NCI-H748 (cell line): ENCODE data around the gene LTBP3.
"Not testable (repeated sequence)": the region's sequence is repeated elsewhere in the genome, so short reads cannot be mapped to it uniquely, and the experiment has no call there.

ENCODE experiments used
- DNase-seq: peaks from one replicate; lab custom pipeline; 2025; ENCODE audit not compliant: unreplicated experiment; lab: John Stamatoyannopoulos, UW

The LTBP3 gene

DNA sequence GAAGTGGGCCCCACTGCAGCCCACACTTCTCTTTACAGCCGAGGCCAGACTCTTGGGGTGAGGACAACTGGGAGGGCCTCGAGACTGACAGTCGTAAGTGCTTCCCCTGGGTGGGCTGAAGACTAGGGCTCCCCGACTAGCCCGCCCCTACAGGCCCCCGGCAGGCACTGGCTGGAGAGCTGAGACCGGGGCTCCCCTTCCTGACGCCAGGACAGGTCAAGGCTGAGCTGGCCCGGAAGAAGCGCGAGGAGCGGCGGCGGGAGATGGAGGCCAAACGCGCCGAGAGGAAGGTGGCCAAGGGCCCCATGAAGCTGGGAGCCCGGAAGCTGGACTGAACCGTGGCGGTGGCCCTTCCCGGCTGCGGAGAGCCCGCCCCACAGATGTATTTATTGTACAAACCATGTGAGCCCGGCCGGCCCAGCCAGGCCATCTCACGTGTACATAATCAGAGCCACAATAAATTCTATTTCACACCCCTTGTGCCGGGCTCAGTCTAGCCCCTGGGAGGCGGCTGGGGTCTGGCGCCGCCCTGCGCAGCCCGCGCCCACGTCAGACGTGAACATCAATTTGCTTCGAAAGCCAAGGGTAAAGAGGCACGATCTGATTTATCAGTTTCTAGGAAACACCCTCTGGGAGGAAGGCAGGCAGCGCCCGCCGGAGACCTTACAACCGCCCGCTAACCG lies 19.8 kb downstream of the LTBP3 start:
- DNase-seq: no peak

DNA sequence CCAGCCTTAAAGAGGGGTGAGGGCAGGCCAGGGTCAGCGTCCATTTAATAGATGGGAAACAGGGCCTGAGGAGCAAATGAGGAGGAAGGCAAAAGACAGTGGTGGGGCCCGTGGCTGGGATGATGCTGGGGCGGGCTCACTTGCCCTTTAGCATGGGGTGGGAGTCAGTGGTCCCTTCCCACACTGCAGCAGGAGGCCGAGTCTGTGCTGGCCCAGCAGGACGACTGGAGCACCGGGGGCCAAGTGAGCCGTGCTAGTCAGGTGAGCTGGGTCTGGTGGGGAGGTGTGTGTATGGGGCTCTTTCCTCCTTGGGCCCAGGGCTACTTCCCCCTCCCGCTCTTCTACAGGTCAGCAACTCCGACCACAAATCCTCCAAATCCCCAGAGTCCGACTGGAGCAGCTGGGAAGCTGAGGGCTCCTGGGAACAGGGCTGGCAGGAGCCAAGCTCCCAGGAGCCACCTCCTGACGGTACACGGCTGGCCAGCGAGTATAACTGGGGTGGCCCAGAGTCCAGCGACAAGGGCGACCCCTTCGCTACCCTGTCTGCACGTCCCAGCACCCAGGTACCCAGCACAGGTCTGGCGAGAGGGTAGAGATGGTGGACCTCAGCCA lies 20.4 kb downstream of the LTBP3 start:
- no peak for DNase-seq

GRCh38 chr11:65537296-65537597 lies 20.9 kb downstream of the LTBP3 start:
- no peak for DNase-seq

DNA sequence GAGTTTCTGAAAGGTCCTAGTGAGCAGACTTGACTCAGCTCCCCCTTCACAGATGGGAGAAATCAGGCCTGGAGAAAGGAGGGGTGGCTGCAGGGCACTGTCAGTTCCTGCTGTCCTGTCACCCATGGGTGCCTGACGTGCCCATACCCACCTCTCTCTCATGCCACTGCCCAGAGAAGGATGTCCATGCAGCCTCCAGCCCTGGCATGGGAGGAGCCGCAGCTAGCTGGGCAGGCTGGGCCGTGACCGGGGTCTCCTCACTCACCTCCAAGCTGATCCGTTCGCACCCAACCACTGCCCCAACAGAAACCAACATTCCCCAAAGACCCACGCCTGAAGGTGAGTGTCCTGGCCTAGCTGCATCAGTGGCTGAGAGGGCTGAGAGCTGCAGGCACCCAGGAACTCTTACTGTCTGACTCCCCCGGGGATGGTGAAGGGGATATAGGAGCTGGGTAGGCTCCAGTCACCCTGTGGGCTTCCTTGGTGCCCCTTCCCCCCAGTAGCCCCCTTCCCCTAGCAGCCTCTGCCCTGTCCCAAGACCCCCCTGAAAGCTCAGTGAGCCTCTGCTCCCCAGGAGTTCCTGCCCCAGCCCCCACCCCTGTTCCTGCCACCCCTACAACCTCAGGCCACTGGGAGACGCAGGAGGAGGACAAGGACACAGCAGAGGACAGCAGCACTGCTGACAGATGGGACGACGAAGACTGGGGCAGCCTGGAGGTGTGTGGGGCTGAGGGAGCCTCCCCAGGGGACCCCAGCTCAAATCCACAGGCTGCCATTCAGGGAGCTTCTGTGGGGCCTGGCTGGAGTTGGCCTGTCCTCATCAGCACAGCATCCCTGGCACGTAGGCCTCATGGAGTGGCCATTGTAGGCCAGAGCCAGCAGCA lies 21.5 kb downstream of the LTBP3 start:
- DNase-seq: no peak

DNA sequence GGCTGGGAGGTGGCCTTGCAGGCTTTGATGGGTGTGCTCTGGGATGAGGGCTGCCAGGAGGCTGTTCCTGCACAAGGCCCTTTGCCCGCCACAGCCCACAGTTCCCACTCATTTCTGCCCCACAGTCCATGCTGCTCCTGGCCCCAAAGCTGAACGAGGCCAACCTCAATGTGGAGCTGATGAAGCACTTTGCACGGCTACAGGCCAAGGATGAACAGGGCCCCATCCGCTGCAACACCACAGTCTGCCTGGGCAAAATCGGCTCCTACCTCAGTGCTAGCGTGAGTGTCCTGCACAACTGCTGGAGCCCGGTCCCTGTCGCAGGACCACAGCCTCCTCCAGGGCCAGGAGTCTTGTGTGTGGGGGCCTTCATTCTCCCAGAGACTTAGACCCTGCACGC lies 23.1 kb downstream of the LTBP3 start:
- DNase-seq: no peak

- DNase-seq: no peak
Observed at GRCh38 chr11:65532388-65533064, 25.6 kb downstream of the LTBP3 start.

DNA sequence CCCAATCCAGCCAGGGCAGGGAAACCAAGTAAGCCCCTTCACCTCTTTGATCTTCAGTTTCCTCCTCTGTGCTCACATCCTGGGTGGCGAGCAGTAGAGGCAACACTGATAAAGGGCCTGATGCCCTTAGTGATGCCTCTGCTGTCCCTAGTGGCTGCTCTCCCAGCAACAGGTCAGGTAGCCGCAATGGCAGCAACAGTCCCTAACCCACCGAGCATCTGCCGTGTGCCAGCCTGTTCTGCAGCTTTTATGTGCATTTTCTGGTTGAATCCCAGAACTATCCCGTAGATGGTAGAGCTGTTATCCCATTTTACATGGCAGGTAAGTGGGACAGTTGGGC lies 28.0 kb downstream of the LTBP3 start:
- no peak for DNase-seq

GRCh38 chr11:65529475-65530156 lies 28.5 kb downstream of the LTBP3 start:
- no peak for DNase-seq

- no peak for DNase-seq
Observed at GRCh38 chr11:65528819-65529350, 29.3 kb downstream of the LTBP3 start.

DNA sequence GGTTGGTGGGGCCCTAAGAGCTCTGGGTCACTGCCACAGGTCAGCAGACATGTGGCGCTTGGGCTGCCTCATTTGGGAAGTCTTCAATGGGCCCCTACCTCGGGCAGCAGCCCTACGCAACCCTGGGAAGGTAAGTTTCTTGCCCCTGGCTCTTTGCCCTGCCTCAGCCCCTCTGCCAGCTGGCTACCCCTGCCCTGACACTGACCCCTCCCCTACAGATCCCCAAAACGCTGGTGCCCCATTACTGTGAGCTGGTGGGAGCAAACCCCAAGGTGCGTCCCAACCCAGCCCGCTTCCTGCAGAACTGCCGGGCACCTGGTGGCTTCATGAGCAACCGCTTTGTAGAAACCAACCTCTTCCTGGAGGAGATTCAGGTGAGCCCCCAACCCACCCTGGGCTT lies 31.4 kb downstream of the LTBP3 start:
- no peak for DNase-seq

DNA sequence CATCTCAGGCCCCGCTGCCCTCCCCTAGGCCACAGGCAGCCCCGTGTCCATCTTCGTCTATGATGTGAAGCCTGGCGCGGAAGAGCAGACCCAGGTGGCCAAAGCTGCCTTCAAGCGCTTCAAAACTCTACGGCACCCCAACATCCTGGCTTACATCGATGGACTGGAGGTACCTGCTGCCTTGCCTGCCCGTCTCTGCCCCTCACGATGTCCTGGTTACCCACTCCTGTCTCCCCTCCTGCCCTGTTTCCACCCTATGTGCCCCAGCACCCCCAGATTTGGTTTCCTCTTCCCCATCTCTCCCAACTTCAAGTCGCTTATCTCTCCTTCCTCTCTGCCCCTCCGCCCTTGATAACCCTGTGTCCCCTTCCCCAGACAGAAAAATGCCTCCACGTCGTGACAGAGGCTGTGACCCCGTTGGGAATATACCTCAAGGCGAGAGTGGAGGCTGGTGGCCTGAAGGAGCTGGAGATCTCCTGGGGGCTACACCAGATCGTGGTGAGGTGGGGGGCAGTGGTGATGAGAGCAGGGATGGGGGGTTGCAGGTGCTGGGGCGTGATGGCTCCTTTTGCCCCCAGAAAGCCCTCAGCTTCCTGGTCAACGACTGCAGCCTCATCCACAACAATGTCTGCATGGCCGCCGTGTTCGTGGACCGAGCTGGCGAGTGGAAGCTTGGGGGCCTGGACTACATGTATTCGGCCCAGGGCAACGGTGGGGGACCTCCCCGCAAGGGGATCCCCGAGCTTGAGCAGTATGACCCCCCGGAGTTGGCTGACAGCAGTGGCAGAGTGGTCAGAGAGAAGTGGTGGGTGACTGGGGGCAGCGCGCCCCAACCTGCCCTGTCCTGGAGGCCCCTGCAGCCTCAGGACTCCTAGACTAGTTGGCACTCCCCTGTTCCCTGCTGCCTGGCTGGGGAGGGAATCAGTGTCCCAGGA lies 32.3 kb downstream of the LTBP3 start:
- no peak for DNase-seq

- DNase-seq: peak; percentile 77
Observed at GRCh38 chr11:65524741-65525545, 33.2 kb downstream of the LTBP3 start, which contains the start of gene SCYL1. TSS of gene SCYL1 (plus strand) at chr11:65525083. CDS start at chr11:65525154, 71 bp downstream.

GRCh38 chr11:65524014-65524740 lies 34.0 kb downstream of the LTBP3 start:
- DNase-seq: peak; percentile 58

DNA sequence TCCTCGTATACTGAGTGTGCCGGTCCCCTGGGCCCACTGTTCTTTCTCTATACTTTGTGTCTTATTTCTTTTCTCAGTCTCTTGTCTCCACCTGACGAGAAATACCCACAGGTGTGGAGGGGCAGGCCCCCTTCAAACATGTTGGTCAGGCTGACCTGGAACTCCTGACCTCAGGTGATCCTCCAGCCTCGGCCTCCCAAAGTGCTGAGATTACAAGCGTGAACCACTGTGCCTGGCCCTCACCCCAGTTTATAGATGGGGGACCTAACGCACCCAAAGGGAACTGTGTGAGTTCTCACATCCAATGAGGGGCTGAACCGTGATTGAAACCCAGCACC lies 34.6 kb downstream of the LTBP3 start:
- DNase-seq: not testable (repeated sequence)

DNA sequence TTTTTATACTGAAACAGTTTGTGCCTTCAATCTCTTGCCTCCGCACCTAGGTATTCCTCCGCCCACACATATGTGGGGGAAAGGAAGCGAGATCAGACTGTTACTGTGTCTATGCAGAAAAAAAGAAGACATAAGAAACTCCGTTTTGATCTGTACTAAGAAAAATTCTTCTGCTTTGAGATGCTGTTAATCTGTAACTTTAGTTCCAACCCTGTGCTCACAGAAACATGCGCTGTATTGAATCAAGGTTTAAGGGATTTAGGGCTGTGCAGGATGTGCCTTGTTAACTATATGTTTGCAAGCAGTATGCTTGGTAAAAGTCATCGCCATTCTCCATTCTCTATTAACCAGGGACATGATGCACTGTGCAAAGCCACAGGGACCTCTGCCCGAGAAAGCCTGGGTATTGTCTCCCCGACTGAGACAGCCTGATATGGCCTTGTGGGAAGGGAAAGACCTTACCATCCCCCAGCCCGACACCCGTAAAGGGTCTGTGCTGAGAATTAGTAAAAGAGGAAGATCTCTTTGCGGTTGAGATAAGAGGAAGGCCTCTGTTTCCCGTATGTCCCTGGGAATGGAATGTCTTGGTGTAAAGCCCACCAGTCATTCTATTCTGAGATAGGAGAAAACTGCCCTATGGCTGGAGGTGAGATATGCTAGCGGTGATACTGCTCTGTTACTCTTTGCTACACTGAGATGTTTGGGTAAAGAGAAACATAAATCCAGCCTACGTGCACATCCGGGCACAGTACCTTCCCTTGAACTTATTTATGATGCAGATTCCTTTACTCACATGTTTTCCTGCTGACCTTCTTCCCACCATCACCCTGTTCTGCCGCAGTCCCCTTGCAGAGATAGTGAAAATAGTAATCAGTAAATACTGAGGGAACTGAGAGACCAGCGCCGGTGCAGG lies 35.2 kb downstream of the LTBP3 start:
- DNase-seq: not testable (repeated sequence)

DNA sequence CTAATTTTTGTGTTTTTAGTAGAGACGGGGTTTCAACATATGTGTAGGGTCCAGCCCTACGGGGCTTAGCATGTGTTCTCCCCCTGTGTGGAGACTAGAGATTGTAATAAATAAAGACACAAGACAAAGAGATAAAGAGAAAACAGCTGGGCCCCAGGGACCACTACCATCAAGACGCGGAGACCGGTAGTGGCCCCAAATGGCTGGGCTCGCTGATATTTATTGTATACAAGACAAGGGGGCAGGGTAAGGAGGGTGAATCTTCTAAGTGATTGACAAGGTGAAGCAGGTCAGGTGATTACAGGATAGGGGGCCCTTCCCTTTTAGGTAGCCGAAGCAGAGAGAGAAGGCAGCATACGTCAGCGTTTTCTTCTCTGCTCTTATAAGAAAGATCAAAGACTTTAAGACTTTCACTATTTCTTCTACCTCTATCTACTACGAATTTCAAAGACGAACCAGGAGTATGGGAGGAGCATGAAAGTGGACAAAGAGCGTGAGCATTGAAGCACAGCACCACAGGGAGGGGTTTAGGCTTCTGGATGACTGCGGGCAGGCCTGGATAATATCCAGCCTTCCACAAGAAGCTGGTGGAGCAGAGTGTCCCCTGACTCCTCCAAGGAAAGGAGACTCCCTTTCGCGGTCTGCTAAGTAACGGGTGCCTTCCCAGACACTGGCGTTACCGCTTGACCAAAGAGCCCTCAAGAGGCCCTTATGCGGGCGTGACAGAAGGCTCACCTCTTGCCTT lies 36.2 kb downstream of the LTBP3 start:
- DNase-seq: not testable (repeated sequence)
